HG02840 (cell line): ENCODE data around the gene PAPLN.

Experiments used
- ATAC-seq: cut with Tn5 transposase; IDR thresholded peaks from one replicate; pipeline ENCODE4 v1.9.1; 2021; ENCODE audit warnings: mild to moderate bottlenecking, moderate library complexity, moderate number of reproducible peaks; ENCODE audit not compliant: unreplicated experiment, low FRiP score

PAPLN gene

DNA sequence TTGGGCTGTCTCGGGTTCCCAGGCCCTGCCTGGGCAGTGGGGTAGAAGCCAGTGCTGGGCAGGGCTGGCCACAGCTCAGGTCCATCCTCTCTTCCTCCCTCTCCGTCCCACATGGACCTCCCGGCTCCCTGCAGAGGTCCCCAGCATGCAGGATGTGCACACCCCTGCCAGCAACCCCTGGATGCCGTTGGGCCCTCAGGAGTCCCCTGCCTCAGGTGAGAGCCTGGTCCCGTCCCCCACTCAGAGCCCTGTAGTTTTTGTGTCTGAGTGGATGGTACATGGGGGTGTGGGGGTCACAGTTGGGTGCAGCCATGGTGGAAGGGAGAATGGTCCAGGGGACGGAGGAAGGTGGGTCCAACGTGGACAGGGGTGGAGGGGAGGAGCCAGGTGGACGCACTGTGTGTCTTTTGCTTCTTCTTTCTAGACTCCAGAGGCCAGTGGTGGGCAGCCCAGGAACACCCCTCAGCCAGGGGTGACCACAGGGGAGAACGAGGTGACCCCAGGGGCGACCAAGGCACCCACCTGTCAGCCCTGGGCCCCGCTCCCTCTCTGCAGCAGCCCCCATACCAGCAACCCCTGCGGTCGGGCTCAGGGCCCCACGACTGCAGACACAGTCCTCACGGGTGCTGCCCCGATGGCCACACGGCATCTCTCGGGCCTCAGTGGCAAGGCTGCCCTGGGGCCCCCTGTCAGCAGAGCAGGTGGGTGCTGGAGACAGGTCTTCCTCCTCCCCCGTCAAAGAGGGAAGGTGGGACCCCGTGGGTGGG is 21.7 kb downstream of the PAPLN start:
- no peak for ATAC-seq

DNA sequence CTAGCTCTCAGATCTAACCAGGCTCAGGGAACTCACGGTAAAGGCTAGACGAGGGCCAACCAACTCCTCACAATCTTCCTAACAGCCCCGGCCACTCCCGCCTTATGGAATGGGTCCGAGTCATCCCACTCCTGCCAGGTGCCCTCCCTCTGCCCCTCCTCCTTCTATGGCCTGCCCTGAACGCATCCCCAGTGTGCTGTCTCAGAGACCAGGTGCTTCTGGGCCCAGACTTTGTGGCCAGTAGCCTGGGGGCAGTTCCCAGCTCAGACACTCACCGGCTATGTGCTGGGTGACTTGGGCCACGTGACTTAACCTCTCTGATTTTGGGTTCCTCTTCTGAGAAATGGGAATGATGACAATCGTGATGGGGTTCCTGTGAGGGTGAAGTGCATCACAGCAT is 22.5 kb downstream of the PAPLN start:
- ATAC-seq, result no peak

DNA sequence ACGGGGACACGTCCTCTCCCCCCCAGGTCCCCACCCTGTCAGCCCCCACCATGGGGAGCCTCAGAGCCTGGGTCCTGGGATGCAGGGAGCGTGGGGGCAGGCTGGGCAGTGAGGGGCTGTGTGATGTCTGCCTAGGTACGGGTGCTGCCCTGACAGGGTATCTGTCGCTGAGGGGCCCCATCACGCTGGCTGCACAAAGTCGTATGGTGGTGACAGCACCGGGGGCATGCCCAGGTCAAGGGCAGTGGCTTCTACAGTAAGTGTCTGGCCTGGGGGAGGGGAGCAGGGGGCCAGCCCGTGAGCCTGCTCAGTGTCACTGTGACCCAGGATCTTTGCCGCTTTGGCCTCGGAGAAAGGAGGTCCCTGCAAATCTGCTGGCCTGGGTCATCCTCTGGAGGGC is 23.3 kb downstream of the PAPLN start:
- ATAC-seq, result no peak

DNA sequence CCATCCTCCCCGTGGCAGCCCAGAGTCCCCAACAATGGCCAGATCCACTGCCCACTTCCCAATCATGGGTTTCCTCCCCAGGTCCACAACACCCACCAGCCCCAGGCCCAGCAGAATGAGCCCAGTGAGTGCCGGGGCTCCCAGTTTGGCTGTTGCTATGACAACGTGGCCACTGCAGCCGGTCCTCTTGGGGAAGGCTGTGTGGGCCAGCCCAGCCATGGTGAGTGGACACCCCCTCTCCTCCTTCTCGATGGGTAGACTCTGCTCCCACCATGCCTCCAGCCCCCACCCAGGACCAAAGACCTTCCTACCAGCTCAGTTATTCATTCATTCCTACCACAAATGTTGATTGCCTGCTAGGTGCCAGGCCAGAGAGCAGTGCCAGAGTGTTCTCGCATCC is 23.8 kb downstream of the PAPLN start:
- ATAC-seq, result no peak

DNA sequence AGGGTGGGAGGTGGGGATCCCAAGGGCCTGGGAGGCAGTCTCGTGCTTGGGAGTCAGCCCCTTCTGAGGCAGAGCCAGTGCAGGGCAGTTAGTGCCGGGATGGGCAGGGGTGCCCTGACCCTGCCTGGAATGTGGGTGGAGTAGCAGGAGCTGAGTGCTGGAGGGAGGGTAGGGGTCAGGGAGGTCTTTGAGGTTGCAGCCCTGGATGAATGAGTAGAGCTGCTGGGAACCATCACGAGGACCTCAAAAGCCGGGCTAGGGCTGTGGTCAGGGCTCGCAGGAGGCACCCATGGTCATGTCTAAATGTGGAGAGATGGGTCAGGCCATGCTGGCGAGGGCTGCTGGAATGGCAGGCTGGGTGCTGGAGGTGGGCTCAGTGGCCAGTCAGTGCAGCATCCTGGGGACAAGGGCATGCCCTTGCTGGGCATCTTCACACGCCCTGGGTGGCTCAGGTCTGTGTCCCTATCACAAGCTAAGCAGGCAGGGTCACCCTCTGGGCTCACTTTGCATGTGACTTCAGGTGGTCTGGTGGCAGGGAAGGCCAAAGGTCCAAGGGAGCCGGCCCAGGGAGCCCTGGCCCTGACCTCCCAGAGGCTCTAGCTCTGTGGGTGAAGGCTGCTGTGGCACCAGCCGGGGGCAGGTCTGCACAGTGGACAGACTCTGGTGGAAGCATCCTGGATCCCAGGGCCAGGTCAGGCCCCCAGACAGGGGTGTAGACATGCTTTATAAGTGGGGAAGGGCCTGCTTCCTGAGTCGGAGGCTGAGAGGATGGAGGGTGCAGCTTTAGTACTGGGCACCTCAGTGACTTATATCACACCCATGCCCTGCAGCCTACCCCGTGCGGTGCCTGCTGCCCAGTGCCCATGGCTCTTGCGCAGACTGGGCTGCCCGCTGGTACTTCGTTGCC is 24.5 kb downstream of the PAPLN start:
- ATAC-seq, result no peak

DNA sequence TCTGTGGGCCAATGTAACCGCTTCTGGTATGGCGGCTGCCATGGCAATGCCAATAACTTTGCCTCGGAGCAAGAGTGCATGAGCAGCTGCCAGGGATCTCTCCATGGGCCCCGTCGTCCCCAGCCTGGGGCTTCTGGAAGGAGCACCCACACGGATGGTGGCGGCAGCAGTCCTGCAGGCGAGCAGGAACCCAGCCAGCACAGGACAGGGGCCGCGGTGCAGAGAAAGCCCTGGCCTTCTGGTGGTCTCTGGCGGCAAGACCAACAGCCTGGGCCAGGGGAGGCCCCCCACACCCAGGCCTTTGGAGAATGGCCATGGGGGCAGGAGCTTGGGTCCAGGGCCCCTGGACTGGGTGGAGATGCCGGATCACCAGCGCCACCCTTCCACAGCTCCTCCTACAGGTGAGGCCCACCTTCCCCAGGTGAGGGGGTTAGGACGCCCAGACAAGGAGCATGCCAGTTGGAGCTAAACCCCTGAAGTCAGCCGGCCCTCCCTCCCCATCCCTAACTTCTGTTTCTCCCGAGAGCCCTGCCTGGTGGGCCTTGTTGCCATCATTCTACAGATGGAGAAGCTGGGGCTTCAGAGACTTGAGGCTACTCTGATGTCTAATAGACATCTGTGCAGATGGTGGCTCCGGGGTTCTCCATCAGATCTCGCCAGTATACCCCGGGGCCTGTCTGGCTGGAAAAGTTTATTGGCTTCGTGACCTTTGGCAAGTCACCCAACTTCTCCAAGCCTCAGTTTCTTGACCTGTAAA is 25.3 kb downstream of the PAPLN start:
- no peak for ATAC-seq

DNA sequence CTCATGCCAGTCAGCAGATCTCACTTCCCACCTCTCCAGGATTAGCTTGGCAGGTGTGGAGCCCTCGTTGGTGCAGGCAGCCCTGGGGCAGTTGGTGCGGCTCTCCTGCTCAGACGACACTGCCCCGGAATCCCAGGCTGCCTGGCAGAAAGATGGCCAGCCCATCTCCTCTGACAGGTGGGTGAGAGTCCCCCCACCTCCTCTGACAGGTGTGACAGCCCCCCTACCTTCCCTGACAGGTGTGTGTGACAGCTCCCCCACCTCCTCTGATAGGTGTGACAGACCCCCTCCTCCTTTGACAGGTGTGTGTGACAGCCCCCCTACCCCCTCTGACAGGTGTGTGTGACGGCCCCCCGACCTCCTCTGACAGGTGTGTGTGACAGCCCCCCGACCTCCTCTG is 26.3 kb downstream of the PAPLN start:
- ATAC-seq, result no peak

DNA sequence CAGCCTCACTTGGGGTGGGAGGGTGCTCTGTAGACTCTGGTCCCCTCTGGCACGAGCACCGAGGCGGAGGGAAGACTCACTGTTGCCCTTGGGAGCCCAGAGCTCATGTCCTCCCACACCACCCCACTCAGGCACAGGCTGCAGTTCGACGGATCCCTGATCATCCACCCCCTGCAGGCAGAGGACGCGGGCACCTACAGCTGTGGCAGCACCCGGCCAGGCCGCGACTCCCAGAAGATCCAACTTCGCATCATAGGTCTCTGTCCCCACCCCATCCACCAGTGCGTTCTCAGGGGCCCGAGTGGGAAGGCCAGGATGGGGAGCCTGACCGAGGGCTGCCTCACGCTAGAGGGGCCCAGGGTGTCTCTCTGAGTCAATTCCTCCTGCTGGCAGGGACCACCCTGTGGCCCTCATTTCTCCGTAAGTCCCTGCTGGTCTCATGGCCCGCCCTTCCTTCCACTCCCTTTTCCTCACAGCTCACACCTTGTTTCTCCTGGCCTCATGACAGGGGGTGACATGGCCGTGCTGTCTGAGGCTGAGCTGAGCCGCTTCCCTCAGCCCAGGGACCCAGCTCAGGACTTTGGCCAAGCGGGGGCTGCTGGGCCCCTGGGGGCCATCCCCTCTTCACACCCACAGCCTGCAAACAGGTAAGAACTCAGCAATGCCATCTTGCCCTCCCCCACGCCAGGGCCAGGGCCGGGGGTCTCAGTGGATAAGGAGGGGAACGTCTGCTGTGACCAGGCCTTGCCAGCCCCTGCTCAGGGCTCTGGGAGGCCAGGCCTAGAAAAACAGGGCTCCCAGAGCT is 27.0 kb downstream of the PAPLN start:
- no peak for ATAC-seq

DNA sequence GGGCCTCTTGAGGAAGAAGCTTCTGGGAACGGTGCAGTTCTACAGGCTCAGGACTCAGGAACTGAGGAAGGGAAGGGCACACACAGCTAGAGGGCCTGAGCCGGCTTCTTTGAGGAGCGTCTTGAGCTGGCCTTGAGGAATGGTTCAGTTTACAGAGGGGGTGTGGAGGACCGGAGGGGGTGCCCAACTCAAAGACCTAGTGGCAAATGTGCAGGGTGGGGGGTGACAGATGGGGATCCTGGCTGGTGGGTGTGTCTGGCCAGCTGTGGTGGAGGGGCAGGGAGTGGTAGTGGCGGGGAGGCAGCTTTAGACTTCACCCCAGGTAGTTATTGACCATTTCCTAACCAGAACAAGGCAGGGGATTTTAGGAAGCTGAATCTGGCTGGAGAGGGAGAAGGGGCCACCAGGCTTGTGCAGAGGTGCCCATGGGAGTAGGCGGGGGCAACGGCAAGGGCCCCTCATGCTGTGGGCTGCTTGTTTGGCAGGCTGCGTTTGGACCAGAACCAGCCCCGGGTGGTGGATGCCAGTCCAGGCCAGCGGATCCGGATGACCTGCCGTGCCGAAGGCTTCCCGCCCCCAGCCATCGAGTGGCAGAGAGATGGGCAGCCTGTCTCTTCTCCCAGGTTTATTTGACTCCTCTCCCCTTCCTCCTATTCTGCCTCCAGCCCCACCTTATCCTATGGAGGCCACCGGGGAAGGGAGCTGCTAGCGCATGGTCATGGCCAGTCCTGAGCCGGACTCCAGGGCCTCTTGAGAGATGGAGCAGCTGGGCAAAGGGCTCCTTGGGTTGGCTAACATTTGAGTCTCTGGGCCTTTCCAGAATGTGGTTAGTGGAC is 27.8 kb downstream of the PAPLN start:
- ATAC-seq, result no peak

DNA sequence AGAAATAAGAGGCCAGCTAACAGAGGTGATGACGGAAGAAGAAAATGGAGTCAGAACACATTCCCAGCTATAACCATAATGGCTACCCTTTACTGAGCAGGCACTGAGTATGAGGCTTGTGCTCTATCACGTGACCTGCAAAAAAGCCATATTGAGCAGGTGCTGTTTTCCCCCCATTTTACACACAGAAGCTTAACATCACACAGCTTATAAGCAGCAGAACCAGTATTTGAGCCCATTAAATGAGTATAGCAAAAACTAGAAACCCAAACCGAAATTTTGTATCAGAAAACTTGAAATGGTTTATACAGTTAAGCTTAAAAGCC is 28.4 kb downstream of the PAPLN start:
- ATAC-seq, result no peak

DNA sequence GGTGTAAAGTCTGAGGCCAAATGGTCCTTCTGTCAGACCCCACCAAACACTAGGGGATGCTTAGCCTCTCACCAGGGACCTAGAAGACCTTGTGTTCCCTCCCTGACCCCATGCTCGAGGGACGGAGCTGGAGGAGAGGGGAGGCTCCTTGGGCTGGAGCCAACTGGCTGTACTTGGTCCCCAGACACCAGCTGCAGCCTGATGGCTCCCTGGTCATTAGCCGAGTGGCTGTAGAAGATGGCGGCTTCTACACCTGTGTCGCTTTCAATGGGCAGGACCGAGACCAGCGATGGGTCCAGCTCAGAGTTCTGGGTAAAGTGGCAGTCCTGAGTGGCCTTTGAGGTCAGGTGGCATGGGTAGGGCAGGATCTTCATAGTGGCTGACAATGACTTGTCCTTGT is 29.0 kb downstream of the PAPLN start:
- ATAC-seq, result no peak

DNA sequence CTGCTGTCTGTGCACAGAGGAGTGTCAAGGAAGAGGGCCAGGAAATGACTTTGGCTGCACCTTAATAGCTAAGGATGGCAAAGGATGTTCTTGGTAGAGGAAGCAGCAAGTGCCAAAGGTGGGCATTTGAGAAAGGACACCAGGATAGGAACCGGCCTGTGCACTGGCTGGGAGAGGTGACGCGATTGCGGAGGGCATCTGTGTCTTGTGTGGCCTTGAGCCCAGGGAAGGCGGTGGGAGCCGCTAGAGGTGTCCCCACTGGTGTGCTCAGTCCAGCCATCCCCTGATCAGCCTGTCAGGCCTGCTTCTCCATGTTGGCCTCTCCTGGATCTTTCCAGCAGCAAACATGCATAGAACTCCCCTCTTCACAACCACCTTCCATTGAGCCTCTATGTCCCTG is 30.2 kb downstream of the PAPLN start:
- ATAC-seq, result no peak

DNA sequence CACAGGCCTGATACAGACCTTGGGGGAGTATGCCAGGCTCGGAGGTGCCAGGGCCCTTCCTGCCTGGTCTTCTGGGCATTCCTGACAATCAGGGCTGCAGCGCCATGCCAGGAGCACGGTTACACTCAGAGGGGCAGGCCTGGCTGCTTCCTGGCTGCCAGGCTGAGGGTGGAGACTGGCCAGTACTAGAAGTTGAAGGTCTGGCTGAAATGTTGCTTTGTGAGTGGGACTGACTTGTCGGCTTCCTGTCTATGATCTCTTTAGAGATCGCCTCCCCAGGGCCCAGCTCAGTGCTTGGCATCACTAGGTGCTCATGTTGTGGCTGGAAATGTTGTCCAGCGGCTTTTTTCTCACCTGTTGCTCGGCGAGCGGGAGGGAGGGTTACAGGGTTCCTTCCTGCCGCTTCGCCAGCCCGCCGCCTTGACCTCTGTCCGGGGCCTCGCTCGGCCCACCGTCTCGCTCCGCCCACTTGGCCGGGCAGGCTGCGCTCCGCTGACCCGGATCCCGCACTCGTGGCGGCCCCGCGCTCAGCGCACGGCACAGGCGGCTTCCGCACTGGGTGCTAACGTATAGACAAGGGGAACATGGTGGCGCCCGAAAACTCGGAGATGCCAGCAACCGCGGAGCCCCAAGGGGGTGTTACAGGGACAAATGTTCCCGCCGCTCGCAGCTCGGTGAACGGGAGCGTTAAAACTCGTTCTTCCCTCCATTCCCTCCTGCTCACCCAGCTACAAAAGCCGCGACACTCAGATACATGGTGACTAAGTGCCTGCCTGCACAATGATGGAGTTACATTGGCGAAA is 32.6 kb downstream of the PAPLN start:
- peak; percentile 58 for ATAC-seq

DNA sequence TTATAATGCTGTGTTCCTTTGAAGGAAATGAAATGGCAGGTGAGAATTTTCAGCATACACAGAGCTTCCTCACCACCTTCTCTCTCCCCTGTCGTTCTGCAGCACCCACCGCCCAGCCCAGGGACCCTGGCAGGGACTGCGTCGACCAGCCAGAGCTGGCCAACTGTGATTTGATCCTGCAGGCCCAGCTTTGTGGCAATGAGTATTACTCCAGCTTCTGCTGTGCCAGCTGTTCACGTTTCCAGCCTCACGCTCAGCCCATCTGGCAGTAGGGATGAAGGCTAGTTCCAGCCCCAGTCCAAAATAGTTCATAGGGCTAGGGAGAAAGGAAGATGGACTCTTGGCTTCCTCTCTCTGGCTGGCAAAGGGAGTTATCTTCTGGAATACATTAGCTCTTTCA is 35.1 kb downstream of the PAPLN start:
- ATAC-seq, result no peak

DNA sequence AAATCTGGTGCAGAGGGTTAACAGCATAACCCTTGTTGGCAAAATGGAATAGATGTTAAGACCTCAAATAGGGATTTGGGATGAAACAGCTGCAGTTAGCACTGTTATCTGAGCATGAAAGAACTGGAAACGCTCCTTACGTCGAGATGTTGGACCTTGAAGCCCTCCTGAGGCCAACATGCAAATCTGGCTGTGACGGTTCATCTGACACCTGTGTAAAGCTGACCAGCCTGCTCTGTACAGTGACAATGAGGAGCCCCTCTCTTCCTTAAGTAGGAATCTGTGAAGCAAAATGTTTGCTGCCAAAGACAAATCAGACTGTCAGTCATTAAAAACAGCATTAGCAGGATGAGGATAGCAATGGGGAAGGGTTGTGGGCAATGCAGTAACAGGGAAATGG is 36.5 kb downstream of the PAPLN start:
- no peak for ATAC-seq

DNA sequence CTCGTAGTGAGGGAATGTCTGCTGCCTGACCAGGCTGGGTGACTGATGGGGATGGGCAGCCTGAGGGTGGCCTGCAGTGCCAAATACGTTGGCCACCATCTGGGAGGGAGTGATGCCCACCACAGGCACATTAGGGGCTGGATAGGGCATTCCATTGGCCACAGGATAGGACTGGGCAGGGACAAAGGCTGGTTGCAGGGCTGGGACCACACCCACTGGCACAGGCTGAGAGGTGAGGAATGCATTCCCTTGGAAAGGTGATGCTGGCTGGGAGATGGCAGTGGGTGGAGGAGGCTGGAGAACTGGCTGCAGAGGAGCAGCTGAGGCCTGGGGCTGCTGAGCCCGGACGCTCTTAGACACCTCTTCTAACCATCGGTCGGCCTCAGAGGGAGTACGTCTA is 39.5 kb downstream of the PAPLN start:
- no peak for ATAC-seq

DNA sequence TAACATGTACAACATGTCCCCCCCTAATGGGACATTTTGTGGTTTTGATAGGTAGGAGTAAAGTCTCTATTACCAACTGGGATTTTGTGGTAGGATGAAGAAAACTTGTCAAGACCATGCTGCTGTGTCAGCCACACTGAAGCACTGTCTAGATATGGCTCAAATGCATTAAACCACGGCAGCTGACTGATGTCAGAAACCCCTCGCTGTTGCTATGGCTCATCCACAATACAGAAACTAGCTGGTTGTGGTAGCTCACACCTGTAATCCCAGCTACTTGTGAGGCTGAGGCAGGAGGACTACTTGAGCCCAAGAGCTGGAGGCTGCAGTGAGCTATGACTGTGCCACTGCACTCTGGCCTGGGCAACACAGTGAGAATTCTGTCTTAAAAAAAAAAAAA is 40.1 kb downstream of the PAPLN start:
- ATAC-seq, result no peak

DNA sequence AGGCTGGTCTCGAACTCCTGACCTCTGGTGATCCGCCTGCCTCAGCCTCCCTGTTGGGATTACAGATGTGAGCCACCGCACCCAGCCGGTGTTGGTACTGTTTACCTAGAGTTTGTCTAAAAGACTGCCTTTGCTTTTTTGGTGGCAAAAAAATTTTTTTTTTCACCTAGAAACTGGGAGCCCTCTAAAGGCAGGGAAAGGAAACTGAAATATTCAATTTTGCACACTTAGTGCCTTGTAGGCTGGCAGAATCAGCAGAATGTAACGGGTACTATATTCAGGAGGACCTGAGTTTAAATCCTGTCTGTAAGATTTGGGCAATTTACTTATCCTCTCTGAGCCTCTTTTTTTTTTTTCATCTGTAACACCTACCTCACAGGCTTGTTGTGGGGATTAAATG is 43.6 kb downstream of the PAPLN start:
- no peak for ATAC-seq
